NT2/D1 (cell line): ENCODE data around the gene QPCT.
A peak's percentile ranks its signal among the peaks of the same experiment; 100 is the strongest.

ENCODE experiments used
- DNase-seq: peaks from one replicate; pipeline ENCODE4 v3.0.0-alpha.2; 2011; ENCODE audit warnings: low read depth, low spot score
- H3K27me3 ChIP-seq: 2 replicates; pipeline ENCODE4 v1.6.0; 2011; ENCODE audit warnings: mild to moderate bottlenecking; ENCODE audit not compliant: insufficient read length, insufficient read depth
- H3K36me3 ChIP-seq: 2 replicates; pipeline ENCODE4 v1.6.1; 2011; ENCODE audit warnings: mild to moderate bottlenecking, low read length, mixed read lengths; ENCODE audit not compliant: insufficient read depth, insufficient read length
- H3K4me1 ChIP-seq: 2 replicates; pipeline ENCODE4 v1.5.1; 2011; ENCODE audit not compliant: insufficient read depth, insufficient read length
- H3K4me3 ChIP-seq: 2 replicates; pipeline ENCODE4 v1.5.1; 2011; ENCODE audit warnings: low read depth; ENCODE audit not compliant: insufficient read length
- H3K9ac ChIP-seq: 2 replicates; pipeline ENCODE4 v1.6.0; 2011; ENCODE audit warnings: low read depth; ENCODE audit not compliant: insufficient read length
- H3K9me3 ChIP-seq: 2 replicates; pipeline ENCODE4 v1.5.1; 2011; ENCODE audit warnings: mild to moderate bottlenecking, low read length; ENCODE audit not compliant: insufficient read depth
- SUZ12 ChIP-seq: IDR thresholded peaks from 2 replicates; pipeline ENCODE4 v1.6.1; 2011; ENCODE audit not compliant: insufficient read length, insufficient read depth; ENCODE audit errors: extremely low read depth
- YY1 ChIP-seq: IDR thresholded peaks from 2 replicates; pipeline ENCODE4 v1.6.1; 2011; ENCODE audit not compliant: insufficient read length, insufficient read depth
- ZNF274 ChIP-seq: IDR thresholded peaks from 2 replicates; pipeline ENCODE4 v1.6.1; 2011; ENCODE audit warnings: mild to moderate bottlenecking, low read depth, low read length

Gene QPCT

GRCh38 chr2:37387148-37387835 is 42.9 kb downstream of the QPCT start:
- H3K4me1 ChIP-seq, result peaks cover 5% of the 10 kb centered on the region
- no peak for DNase-seq
- H3K27me3 ChIP-seq, result peaks cover under 1% of the 10 kb centered on the region
- no peaks in the 10 kb centered on the region for H3K9me3 ChIP-seq
- H3K4me3 ChIP-seq, result no peak overlapping the region
- no peaks in the 10 kb centered on the region for H3K36me3 ChIP-seq
- no peak for TF ChIP-seq YY1
- no peak for TF ChIP-seq ZNF274
- TF ChIP-seq SUZ12, result no peak
- no peak overlapping the region for H3K9ac ChIP-seq

DNA sequence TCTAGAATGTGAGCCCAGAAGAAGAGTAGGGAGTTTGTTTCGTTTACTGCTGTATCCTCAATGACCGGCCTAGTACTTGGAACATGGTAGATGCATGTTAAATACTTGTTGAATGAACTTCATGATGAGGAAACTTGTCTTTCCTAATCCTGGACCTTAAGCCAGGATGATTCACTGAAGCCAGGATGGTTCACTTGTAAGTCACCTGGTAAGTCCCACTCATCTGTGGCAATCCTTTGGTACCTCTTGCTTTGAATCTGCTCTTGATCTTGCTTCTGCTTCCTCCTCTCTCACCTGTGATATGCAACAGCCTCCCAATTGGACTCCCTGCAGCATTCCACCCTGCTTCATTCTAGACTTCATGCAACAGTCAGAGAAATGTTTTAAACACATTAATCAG is 43.6 kb downstream of the QPCT start:
- Histone ChIP-seq H3K4me1 (peaks cover 5% of the 10 kb centered on the region), H3K9ac (no peak overlapping the region), H3K27me3 (peaks cover 2% of the 10 kb centered on the region), H3K4me3 (no peak overlapping the region), H3K9me3 (no peaks in the 10 kb centered on the region), H3K36me3 (no peaks in the 10 kb centered on the region)
- TF ChIP-seq SUZ12 (no peak), ZNF274 (no peak), YY1 (no peak)
- DNase-seq, result no peak

DNA sequence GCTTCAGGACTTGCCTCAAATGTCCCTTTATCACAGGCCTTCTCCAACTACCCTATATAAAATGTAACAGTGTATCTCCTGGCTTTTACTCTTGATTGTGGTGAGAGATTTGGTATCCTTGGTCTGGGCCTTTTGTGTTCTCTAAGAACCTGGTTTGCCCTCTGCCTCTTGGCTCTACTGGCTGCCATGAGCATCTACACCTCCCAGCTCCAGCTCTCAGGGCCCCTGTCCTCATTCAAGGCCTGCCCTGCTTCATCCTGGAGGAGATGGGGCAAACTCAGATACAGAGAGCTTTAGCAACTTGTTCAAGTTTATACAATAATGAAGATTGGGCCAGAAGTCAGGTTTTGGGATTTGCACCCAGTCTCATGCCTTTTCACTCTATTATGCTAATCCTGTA is 45.0 kb downstream of the QPCT start:
- DNase-seq, result no peak
- peaks cover 2% of the 10 kb centered on the region for H3K27me3 ChIP-seq
- no peak overlapping the region for H3K4me3 ChIP-seq
- H3K9me3 ChIP-seq, result no peaks in the 10 kb centered on the region
- H3K36me3 ChIP-seq, result no peaks in the 10 kb centered on the region
- TF ChIP-seq SUZ12 (no peak), ZNF274 (no peak), YY1 (no peak)
- H3K4me1 ChIP-seq, result peaks cover 5% of the 10 kb centered on the region
- H3K9ac ChIP-seq, result no peak overlapping the region

GRCh38 chr2:37389989-37390765 is 45.7 kb downstream of the QPCT start:
- peak; percentile 61 for DNase-seq
- H3K9ac ChIP-seq, result no peak overlapping the region
- peaks cover 2% of the 10 kb centered on the region for H3K27me3 ChIP-seq
- no peaks in the 10 kb centered on the region for H3K9me3 ChIP-seq
- H3K4me3 ChIP-seq, result no peak overlapping the region
- H3K36me3 ChIP-seq, result no peaks in the 10 kb centered on the region
- no peak for TF ChIP-seq YY1
- no peak for TF ChIP-seq SUZ12
- H3K4me1 ChIP-seq, result peaks cover 5% of the 10 kb centered on the region

- Histone ChIP-seq H3K4me1 (peaks cover 5% of the 10 kb centered on the region), H3K27me3 (peaks cover 2% of the 10 kb centered on the region), H3K9ac (no peak overlapping the region), H3K4me3 (no peak overlapping the region), H3K9me3 (no peaks in the 10 kb centered on the region), H3K36me3 (no peaks in the 10 kb centered on the region)
- DNase-seq, result no peak
- TF ChIP-seq SUZ12, result no peak
Observed at GRCh38 chr2:37390777-37391176, 46.3 kb downstream of the QPCT start.

DNA sequence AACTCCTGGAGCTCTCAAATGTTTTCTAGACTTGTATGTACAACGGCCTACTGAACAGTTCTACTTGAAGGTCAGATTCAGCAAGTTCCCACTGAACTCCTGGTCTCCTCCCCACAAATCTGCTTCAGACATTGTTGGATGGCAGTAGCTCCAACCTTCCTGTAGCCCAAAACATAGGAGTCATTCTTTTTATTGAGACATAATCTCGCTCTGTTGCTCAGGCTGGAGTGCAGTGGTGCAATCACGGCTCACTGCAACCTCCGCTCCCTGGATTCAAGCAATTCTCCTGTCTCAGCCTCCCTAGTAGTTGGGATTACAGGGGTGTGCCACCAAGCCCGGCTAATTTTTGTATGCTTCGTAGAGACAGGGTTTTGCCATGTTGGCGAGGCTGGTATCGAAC is 47.3 kb downstream of the QPCT start:
- DNase-seq, result no peak
- H3K4me1 ChIP-seq, result peaks cover 5% of the 10 kb centered on the region

DNA sequence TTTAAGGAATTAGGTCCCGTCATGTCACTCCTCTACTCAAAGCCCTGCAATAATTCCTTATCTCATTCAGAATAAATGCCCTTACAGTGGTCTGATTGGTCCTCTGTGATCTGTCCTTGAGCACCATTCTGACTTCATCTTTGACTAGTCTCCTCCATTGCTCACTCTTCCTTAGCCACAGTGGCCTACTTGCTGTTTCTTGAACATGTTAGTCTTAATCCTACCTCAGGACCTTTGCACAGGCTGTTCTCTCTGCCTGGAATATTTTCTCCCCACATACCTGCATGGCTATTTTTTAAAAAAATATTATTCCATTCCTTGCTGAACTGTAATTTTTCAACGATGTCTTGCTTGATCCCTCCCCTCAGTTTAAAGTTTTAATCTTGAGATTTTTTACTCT is 48.0 kb downstream of the QPCT start:
- H3K27me3 ChIP-seq, result peaks cover 2% of the 10 kb centered on the region
- no peak overlapping the region for H3K9ac ChIP-seq
- H3K9me3 ChIP-seq, result no peaks in the 10 kb centered on the region
- DNase-seq, result no peak
- TF ChIP-seq YY1, result no peak
- no peak for TF ChIP-seq SUZ12
- TF ChIP-seq ZNF274, result no peak
- peaks cover 5% of the 10 kb centered on the region for H3K4me1 ChIP-seq
- no peak overlapping the region for H3K4me3 ChIP-seq
- H3K36me3 ChIP-seq, result no peaks in the 10 kb centered on the region

More for the DNA sequence above, 47.3 kb downstream of the QPCT start:
- Histone ChIP-seq H3K4me3 (no peak overlapping the region), H3K9ac (no peak overlapping the region), H3K9me3 (no peaks in the 10 kb centered on the region), H3K27me3 (peaks cover 2% of the 10 kb centered on the region), H3K36me3 (no peaks in the 10 kb centered on the region)
- TF ChIP-seq YY1 (no peak), SUZ12 (no peak), ZNF274 (no peak)
